Gastrocnemius medialis (tissue), 4 donors: Measurements from ENCODE around the gene HS3ST3A1. TPM values are rescaled to one million over a fixed set of nuclear protein-coding genes. Genes with fewer than 3 reads are reported as not detected.

Experiments used
- ATAC-seq, 2 donors: fragments of 150-250 bp; one replicate each; pipeline ENCODE4 v1.9.1; 2016
- DNase-seq, 2 donors: peaks; one replicate each; pipeline ENCODE4 v3.0.0-alpha.2; 2019
- H3K27ac ChIP-seq, 4 donors: fragments of 200-600 bp; sonication (generic); 1 replicate in 1 of 4; 2 replicates in 3 of 4; pipeline ENCODE4 v1.5.1; 2016 to 2018; ENCODE audit warnings: mild to moderate bottlenecking in 2 of 4, moderate library complexity in 1 of 4
- H3K27me3 ChIP-seq, 3 donors: fragments of 200-600 bp; sonication (generic) in 2 of 3; 1 replicate in 1 of 3; 2 replicates in 2 of 3; pipeline versions ENCODE4 v1.5.1 to v1.6.0; 2016 to 2019; ENCODE audit warnings: mild to moderate bottlenecking in 1 of 3, moderate library complexity in 1 of 3
- H3K36me3 ChIP-seq, 2 donors: fragments of 200-600 bp; sonication (generic) in 1 of 2; one replicate each; pipeline ENCODE4 v1.5.1; 2017 to 2018
- H3K4me1 ChIP-seq, 2 donors: fragments of 200-600 bp; sonication (generic) in 1 of 2; one replicate each; pipeline ENCODE4 v1.5.1; 2016 to 2017; ENCODE audit warnings: mild to moderate bottlenecking in 2 of 2
- H3K4me3 ChIP-seq, 4 donors: fragments of 200-600 bp; sonication (generic) in 3 of 4; 1 replicate in 1 of 4; 2 replicates in 3 of 4; pipeline ENCODE4 v1.5.1; 2016 to 2019; ENCODE audit warnings: mild to moderate bottlenecking in 2 of 4
- H3K9me3 ChIP-seq, 3 donors: fragments of 200-600 bp; sonication (generic) in 2 of 3; 1 replicate in 1 of 3; 2 replicates in 2 of 3; pipeline ENCODE4 v1.5.1; 2016 to 2019
- POLR2A ChIP-seq, 2 donors: fragments of 450-650 bp; IDR thresholded peaks; one replicate each; pipeline ENCODE4 v1.6.1; 2017; ENCODE audit warnings: antibody characterized with exemption in 2 of 2, mild to moderate bottlenecking in 2 of 2, moderate library complexity in 2 of 2
- in situ Hi-C, 4 donors: fragments of 200-750 bp; cut with MboI; loops; one replicate each; pipeline versions ENCODE4 v1.15.0 to v1.8.0; 2017; ENCODE audit warnings: low sequenced_read_pairs in 4 of 4
- intact Hi-C: fragments of 100-400 bp; cut with DNase I; formaldehyde crosslinking; loops from one replicate; pipeline ENCODE4 v1.15.1; 2023; ENCODE audit warnings: low total_unique reads
- total RNA-seq, 4 donors: library from RNA; depleted of rRNA; stranded (reverse); fragments of >200 nt; gene quantifications; one replicate each; pipeline versions ENCODE4 v1.1.0 to v1.2.3, GENCODE V29; 2016
- TF ChIP-seq, protein P1 (sequence below), 5 experiments: fragments of 450-650 bp in 3 of 5; fragments of 200-600 bp in 2 of 5; sonication (generic) in 2 of 5; IDR thresholded peaks in 4 of 5; conservative IDR thresholded peaks in 1 of 5; 1 replicate in 4 of 5; 2 replicates in 1 of 5; pipeline ENCODE4 v1.5.1; 2016 to 2019; ENCODE audit warnings: antibody characterized with exemption in 5 of 5, mild to moderate bottlenecking in 3 of 5, moderate library complexity in 3 of 5

The HS3ST3A1 gene
- total RNA-seq, 4 donors from 2014 or later: 0.23 to 1.4 (median 0.85) TPM

DNA sequence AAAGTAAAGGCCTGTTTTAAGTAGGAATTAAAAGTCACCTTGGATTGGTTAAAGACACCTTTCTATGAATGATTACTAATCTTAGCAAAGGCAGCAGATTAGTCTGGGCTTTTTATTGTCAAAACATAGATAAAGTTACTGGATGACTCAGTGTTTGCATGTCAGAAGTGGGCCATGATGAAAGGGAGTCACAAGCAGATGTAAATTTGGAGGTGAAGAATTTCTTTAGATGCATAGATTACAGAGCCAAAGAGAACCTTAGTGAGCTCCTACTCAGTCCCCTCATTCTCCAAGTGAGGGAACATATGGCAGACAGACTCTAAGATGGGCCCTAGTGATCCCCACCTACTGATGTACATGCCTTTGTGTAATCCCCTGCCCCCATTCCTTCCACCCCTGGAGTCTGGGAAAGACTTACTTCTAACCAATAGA lies 124.5 kb downstream of the HS3ST3A1 start:
- intact Hi-C loops: no loop called here
- H3K4me1 ChIP-seq: no peaks in the 10 kb centered on the region
- ATAC-seq: no peak
- H3K9me3 ChIP-seq: no peaks in the 10 kb centered on the region
- no peak overlapping the region for H3K4me3 ChIP-seq
- in situ Hi-C loops: no loop called here
- TF ChIP-seq, protein P1, sequence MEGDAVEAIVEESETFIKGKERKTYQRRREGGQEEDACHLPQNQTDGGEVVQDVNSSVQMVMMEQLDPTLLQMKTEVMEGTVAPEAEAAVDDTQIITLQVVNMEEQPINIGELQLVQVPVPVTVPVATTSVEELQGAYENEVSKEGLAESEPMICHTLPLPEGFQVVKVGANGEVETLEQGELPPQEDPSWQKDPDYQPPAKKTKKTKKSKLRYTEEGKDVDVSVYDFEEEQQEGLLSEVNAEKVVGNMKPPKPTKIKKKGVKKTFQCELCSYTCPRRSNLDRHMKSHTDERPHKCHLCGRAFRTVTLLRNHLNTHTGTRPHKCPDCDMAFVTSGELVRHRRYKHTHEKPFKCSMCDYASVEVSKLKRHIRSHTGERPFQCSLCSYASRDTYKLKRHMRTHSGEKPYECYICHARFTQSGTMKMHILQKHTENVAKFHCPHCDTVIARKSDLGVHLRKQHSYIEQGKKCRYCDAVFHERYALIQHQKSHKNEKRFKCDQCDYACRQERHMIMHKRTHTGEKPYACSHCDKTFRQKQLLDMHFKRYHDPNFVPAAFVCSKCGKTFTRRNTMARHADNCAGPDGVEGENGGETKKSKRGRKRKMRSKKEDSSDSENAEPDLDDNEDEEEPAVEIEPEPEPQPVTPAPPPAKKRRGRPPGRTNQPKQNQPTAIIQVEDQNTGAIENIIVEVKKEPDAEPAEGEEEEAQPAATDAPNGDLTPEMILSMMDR (IDR thresholded peaks at IDR 0.05 in 4 of 5, conservative IDR thresholded peaks at IDR 0.05 in 1 of 5): no peak
- no peak for TF ChIP-seq POLR2A (IDR thresholded peaks at IDR 0.05)
- no peaks in the 10 kb centered on the region for H3K36me3 ChIP-seq
- H3K27ac ChIP-seq: no peak overlapping the region
- no peaks in the 10 kb centered on the region for H3K27me3 ChIP-seq
- no peak for DNase-seq

DNA sequence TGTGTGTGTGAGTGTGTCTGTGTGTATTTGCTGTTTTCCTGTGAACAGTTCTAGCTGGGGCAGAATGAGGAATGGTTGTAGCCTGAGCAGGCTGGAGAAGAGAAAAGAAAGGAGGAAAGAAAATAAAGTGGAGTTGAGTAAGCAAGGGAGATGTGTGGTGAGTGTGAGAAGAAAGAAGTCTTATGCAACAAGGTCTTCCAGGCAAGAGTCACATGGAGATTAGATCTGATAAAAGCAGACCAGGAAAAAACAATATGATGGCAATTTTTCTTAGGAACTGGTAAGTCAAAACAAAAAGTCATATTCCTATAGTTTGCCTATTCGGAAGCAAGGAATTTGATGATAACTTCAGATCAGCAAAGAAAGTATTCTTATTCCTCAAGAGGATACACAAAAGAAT lies 125.0 kb downstream of the HS3ST3A1 start:
- in situ Hi-C loops: no loop called here
- Histone ChIP-seq H3K27me3 (no peaks in the 10 kb centered on the region), H3K27ac (no peak overlapping the region), H3K4me3 (no peak overlapping the region), H3K9me3 (no peaks in the 10 kb centered on the region), H3K36me3 (no peaks in the 10 kb centered on the region), H3K4me1 (no peaks in the 10 kb centered on the region)
- TF ChIP-seq, protein P1 (IDR thresholded peaks at IDR 0.05 in 4 of 5, conservative IDR thresholded peaks at IDR 0.05 in 1 of 5): no peak
- no peak for TF ChIP-seq POLR2A (IDR thresholded peaks at IDR 0.05)
- DNase-seq (no peak), ATAC-seq (no peak)
- intact Hi-C loops: no loop called here

DNA sequence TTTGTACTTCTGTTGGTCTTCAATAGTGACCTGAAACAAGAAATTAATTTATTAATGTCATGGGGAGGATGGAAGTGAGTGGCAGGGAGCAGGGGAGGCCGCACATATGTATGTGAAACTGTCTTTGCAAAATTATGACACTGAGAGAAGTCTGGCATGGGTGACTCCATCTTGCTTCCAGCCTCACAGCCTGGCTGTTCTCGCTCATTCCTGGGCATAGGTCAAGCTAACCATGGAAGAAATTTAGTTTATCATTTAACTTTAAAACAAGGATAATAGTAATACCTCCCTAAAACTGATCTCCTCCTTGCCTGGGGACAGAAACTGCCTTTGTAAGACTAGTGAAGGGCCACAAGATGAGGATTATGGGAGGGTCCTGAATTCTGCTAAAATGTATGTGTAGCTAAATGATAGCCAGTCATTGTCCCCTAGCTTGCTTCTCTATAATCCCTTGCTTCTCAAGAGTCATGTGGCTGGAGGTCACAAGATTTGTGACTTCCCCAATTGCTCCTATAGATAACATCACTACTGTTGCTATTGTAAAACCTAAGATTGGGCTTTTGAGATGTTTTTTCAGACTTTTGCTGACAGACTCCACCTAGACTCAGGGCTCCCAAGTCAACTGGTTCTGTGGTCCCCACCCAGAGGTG lies 126.0 kb downstream of the HS3ST3A1 start:
- Histone ChIP-seq H3K36me3 (no peaks in the 10 kb centered on the region), H3K9me3 (no peaks in the 10 kb centered on the region), H3K27ac (no peak overlapping the region), H3K4me1 (no peaks in the 10 kb centered on the region), H3K4me3 (no peak overlapping the region), H3K27me3 (no peaks in the 10 kb centered on the region)
- in situ Hi-C loops (no loop called here), intact Hi-C loops (no loop called here)
- DNase-seq: no peak
- TF ChIP-seq POLR2A (IDR thresholded peaks at IDR 0.05): no peak
- TF ChIP-seq, protein P1 (IDR thresholded peaks at IDR 0.05 in 4 of 5, conservative IDR thresholded peaks at IDR 0.05 in 1 of 5): no peak
- ATAC-seq: no peak

DNA sequence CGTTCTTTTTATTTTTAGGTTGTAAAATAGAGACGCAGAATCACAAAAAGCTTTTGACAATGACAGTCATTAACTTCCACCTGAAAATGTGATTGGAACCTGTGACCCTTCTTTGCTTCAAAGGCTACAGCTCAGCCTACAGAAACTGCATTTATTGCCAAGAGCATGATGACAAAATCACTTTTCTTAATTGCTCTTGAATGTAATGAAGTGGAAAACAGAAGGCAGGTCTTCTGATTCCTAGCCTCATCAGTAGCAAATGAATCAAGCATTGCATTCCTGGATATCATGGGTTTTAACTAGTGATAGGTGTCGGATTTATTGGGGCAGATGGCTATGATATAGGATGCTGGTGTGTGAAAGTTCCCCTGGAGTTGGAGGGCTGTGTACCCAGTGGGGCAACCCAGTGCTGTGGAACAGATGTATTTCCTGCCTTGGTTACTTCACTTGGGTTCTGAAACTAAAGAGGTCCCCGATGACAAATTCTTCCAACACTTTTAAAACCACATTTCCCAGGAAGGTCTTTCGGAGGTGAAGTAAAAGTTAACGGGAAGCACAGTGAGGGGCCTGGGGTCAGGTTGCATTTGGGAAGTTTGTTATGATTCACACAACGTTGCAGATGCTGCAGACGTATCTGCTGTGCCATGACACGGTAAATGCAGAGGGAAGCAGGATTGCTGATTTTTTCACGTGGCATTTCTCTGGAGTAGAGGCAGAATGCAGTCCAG lies 127.5 kb downstream of the HS3ST3A1 start:
- DNase-seq (no peak), ATAC-seq (no peak)
- no peaks in the 10 kb centered on the region for H3K27me3 ChIP-seq
- no peaks in the 10 kb centered on the region for H3K36me3 ChIP-seq
- no peaks in the 10 kb centered on the region for H3K9me3 ChIP-seq
- in situ Hi-C loops: no loop called here
- H3K27ac ChIP-seq: no peak overlapping the region
- TF ChIP-seq, protein P1 (IDR thresholded peaks at IDR 0.05 in 4 of 5, conservative IDR thresholded peaks at IDR 0.05 in 1 of 5): no peak
- no peak for TF ChIP-seq POLR2A (IDR thresholded peaks at IDR 0.05)
- no peaks in the 10 kb centered on the region for H3K4me1 ChIP-seq
- intact Hi-C loops: no loop called here
- no peak overlapping the region for H3K4me3 ChIP-seq
